HL-60 (cell line): ENCODE data around the gene CASP8.

Experiments used
- TF ChIP-seq, protein P1 (sequence below): IDR thresholded peaks from one replicate; pipeline ENCODE4 v1.5.1; 2011; ENCODE audit warnings: low read length, control low read depth, inconsistent platforms; ENCODE audit not compliant: insufficient read depth
- TF ChIP-seq, protein P2 (sequence below): IDR thresholded peaks from 2 replicates; pipeline ENCODE4 v1.6.1; 2012; ENCODE audit warnings: low read depth; ENCODE audit not compliant: insufficient replicate concordance

DNA sequence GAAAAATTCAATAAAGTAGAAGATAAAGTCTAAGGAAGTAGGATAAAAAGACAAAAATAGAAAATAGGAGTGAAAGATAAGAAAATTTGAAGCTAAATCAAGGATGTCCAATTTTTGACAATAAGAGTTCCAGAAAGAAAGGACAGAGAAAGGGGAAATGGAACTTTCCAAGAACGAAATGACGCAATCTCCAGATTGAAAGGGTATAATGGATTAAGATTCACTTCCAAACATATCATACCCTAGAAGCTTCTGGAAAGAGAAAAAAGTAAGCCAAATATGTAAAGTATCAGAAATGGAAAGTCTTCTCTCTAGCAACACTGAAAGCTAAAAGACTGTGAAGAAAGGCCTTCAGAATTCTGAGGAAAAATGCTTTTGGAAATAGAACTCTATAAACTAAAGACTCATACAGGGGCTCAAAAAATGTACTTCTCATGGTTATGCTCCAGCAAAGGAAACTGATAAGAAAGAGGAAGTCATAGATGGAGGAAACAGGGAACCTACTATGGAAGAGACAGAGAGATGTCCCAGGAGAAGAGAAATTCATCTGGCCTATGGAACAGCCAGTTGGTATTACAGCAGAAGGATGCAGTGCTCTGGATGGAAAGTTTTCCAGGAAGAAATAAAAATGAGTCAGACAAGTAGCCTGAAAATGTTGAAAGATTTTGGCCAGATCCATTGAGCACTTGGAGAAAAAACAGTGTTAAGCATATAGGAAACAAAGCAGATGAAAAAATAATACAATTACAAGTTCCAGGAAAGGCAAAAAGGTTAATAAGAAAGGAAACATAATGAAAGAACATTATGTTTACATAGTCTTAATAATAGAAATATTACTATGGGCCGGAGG, 20.1 kb downstream of the CASP8 start:
- TF ChIP-seq, protein P1, sequence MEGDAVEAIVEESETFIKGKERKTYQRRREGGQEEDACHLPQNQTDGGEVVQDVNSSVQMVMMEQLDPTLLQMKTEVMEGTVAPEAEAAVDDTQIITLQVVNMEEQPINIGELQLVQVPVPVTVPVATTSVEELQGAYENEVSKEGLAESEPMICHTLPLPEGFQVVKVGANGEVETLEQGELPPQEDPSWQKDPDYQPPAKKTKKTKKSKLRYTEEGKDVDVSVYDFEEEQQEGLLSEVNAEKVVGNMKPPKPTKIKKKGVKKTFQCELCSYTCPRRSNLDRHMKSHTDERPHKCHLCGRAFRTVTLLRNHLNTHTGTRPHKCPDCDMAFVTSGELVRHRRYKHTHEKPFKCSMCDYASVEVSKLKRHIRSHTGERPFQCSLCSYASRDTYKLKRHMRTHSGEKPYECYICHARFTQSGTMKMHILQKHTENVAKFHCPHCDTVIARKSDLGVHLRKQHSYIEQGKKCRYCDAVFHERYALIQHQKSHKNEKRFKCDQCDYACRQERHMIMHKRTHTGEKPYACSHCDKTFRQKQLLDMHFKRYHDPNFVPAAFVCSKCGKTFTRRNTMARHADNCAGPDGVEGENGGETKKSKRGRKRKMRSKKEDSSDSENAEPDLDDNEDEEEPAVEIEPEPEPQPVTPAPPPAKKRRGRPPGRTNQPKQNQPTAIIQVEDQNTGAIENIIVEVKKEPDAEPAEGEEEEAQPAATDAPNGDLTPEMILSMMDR: no peak
- TF ChIP-seq, protein P2, sequence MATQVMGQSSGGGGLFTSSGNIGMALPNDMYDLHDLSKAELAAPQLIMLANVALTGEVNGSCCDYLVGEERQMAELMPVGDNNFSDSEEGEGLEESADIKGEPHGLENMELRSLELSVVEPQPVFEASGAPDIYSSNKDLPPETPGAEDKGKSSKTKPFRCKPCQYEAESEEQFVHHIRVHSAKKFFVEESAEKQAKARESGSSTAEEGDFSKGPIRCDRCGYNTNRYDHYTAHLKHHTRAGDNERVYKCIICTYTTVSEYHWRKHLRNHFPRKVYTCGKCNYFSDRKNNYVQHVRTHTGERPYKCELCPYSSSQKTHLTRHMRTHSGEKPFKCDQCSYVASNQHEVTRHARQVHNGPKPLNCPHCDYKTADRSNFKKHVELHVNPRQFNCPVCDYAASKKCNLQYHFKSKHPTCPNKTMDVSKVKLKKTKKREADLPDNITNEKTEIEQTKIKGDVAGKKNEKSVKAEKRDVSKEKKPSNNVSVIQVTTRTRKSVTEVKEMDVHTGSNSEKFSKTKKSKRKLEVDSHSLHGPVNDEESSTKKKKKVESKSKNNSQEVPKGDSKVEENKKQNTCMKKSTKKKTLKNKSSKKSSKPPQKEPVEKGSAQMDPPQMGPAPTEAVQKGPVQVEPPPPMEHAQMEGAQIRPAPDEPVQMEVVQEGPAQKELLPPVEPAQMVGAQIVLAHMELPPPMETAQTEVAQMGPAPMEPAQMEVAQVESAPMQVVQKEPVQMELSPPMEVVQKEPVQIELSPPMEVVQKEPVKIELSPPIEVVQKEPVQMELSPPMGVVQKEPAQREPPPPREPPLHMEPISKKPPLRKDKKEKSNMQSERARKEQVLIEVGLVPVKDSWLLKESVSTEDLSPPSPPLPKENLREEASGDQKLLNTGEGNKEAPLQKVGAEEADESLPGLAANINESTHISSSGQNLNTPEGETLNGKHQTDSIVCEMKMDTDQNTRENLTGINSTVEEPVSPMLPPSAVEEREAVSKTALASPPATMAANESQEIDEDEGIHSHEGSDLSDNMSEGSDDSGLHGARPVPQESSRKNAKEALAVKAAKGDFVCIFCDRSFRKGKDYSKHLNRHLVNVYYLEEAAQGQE: no peak
